RKO (cell line): ENCODE data around the gene SPOP.

ENCODE experiments used
- DNase-seq: peaks from one replicate; pipeline ENCODE4 v3.0.0-alpha.2; 2016; ENCODE audit warnings: low spot score

The SPOP gene

DNA sequence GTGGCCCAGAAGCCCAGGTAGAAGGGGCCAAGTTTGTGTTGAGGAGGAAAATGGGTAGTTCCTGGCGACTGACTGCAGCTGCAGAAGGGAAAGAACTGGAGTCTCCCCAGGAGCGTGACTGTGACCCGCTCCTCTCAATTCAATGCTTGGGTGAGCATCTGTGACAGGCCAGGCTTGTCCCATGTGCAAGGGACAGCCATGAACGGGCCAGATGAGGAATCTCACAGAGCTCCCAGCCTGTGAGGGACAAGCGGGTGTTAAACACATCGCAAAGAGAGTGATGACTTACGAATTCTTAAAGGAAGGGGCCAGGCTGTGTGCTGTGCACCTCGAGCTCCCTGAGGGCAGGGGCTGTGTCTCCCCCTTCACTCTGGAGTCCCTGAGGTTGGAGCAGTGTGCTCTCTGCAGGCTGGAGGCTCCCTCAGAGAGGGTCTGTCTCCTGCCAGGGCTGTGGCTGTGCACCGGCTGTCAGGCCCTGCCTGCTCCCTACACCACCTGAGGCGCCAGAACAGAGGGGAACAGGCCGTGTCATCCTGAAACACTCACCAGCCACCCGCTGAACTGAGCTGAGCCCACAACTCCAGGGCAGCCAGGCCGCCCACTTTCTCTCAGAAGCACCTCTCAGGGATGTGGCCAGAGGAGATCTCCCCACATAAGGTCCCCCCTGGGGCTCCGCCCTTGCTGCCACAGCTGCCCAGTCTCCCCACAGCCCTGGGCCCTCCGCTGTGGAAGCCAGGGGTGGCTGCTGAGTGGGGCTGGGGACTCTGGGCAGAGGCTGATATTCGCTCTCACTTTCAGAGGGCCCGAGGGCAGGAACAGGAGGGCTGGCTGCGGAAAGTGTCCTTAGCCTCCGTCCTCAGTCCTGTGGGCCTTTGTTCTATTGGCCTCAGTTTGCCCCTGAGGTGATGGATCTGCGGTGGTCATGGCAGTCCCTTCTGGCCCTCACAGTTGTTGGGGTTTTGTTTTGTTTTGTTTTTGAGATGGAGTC is 127.9 kb downstream of the SPOP start:
- no peak for DNase-seq

DNA sequence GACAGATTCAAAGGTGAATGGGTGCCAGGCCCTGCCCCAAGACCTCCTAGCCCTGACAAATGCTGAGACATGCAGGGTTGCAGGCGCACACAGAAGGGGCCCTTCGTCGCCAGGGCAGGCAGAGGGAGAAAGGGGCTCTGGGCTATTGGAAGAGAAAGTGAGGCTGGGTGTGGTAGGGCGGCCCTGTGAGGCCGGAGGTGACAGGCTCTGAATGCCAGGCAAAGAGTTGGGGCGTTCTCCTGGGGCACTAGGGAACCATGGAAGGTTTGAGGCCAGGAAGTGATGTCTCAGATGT is 128.6 kb downstream of the SPOP start:
- DNase-seq, result no peak
